RWPE2 (cell line): ENCODE data around the gene SEC23IP.

Source experiments
- ATAC-seq: fragments of 200-7000 bp; cut with Tn5 transposase; 3 replicates; pipeline ENCODE4 v1.9.1; 2021; ENCODE audit warnings: low read depth
- DNase-seq: peaks from one replicate; pipeline ENCODE4 v3.0.0-alpha.2; 2020; ENCODE audit warnings: low spot score
- H3K27ac ChIP-seq: fragments of 450-650 bp; 2 replicates; pipeline ENCODE4 v1.5.1; 2017; ENCODE audit warnings: mild to moderate bottlenecking; ENCODE audit not compliant: poor library complexity, severe bottlenecking
- H3K27me3 ChIP-seq: fragments of 250-450 bp; sonication (Bioruptor Pico); 2 replicates; pipeline ENCODE4 v1.5.1; 2021; ENCODE audit warnings: mild to moderate bottlenecking, moderate library complexity; ENCODE audit not compliant: insufficient read depth, poor library complexity, severe bottlenecking
- H3K36me3 ChIP-seq: fragments of 250-450 bp; sonication (Bioruptor Pico); 2 replicates; pipeline ENCODE4 v1.5.1; 2020; ENCODE audit warnings: low read depth, mild to moderate bottlenecking, moderate library complexity
- H3K4me1 ChIP-seq: fragments of 250-450 bp; sonication (Bioruptor Pico); 2 replicates; pipeline ENCODE4 v1.5.1; 2021; ENCODE audit warnings: mild to moderate bottlenecking, moderate library complexity; ENCODE audit not compliant: insufficient read depth, poor library complexity, severe bottlenecking
- H3K4me3 ChIP-seq: fragments of 250-450 bp; sonication (Bioruptor Pico); 2 replicates; pipeline ENCODE4 v1.5.1; 2021; ENCODE audit warnings: mild to moderate bottlenecking, moderate library complexity; ENCODE audit not compliant: severe bottlenecking
- H3K9me3 ChIP-seq: fragments of 250-450 bp; sonication (Bioruptor Pico); 2 replicates; pipeline ENCODE4 v1.5.1; 2021; ENCODE audit warnings: mild to moderate bottlenecking, moderate library complexity; ENCODE audit not compliant: severe bottlenecking
- TF ChIP-seq, protein P1 (sequence below): fragments of 450-650 bp; IDR thresholded peaks from one replicate; pipeline ENCODE4 v1.5.1; 2017; ENCODE audit warnings: mild to moderate bottlenecking, moderate library complexity; ENCODE audit not compliant: poor library complexity, severe bottlenecking

Gene SEC23IP

DNA sequence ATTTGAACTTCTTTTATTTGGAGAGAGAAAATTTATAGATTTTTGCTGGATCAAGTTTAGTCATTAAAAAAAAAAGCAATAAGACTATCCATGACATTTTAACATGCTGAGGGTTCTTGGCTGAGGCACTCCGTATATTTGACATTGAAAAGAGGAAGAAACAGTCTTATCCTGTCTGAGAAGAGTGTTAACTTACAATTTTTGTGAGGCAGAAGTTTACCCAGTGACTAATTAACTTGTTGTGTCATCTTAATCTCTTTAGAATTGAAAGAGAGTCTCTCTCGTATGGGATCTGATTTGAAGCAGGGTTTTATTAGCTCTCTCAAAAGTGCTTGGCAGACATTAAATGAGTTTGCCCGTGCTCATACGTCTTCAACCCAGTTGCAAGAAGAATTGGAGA is 39.3 kb downstream of the SEC23IP start:
- no peak overlapping the region for H3K27ac ChIP-seq
- no peak overlapping the region for H3K4me3 ChIP-seq
- no peak for DNase-seq
- no peaks in the 10 kb centered on the region for H3K27me3 ChIP-seq
- no peak for ATAC-seq
- no peaks in the 10 kb centered on the region for H3K4me1 ChIP-seq
- H3K9me3 ChIP-seq, result no peaks in the 10 kb centered on the region
- TF ChIP-seq, protein P1, sequence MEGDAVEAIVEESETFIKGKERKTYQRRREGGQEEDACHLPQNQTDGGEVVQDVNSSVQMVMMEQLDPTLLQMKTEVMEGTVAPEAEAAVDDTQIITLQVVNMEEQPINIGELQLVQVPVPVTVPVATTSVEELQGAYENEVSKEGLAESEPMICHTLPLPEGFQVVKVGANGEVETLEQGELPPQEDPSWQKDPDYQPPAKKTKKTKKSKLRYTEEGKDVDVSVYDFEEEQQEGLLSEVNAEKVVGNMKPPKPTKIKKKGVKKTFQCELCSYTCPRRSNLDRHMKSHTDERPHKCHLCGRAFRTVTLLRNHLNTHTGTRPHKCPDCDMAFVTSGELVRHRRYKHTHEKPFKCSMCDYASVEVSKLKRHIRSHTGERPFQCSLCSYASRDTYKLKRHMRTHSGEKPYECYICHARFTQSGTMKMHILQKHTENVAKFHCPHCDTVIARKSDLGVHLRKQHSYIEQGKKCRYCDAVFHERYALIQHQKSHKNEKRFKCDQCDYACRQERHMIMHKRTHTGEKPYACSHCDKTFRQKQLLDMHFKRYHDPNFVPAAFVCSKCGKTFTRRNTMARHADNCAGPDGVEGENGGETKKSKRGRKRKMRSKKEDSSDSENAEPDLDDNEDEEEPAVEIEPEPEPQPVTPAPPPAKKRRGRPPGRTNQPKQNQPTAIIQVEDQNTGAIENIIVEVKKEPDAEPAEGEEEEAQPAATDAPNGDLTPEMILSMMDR, result no peak
- peaks cover 91% of the 10 kb centered on the region for H3K36me3 ChIP-seq

DNA sequence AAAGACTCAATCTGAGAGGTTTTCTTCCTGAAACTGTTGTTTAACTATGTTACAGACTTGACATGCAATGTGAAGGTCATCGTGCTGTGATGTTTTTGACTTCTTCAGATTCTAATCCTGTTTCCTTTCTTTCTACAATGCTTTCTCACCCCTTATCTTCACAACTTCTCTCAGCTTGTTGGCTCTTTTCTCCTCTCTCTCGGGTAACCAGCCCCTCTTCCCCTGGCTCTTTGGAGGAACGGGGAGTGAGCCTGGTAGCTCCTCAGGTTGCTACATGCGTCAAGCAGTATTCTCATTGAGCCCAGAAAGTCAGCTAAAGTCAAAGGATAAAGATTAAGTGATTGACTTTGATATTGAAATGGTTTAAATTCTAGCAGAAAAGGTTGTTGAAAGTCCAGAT is 40.1 kb downstream of the SEC23IP start:
- TF ChIP-seq, protein P1, result no peak
- Histone ChIP-seq H3K9me3 (no peaks in the 10 kb centered on the region), H3K27me3 (no peaks in the 10 kb centered on the region), H3K27ac (no peak overlapping the region), H3K36me3 (peaks cover 84% of the 10 kb centered on the region), H3K4me3 (no peak overlapping the region), H3K4me1 (no peaks in the 10 kb centered on the region)
- ATAC-seq (no peak), DNase-seq (no peak)

DNA sequence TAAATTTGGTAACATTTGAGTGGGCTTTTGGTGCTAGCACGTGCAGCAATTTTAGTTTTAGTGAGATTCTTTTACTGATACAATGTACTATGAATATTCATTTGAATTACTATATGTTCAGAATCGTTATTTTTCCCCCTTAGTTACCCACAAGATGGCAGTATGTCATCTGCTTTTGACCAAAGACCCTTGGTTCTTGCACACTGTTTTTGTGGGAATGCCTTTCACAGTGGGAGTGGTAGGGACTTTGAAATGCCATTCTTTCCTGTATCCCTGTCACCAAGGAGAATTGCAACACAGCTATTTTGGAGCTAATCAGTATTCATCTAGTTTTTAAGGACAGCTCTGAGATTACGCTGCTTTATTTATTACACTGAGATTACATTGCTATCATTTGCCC is 40.6 kb downstream of the SEC23IP start:
- H3K36me3 ChIP-seq, result peaks cover 84% of the 10 kb centered on the region
- ATAC-seq, result no peak

DNA sequence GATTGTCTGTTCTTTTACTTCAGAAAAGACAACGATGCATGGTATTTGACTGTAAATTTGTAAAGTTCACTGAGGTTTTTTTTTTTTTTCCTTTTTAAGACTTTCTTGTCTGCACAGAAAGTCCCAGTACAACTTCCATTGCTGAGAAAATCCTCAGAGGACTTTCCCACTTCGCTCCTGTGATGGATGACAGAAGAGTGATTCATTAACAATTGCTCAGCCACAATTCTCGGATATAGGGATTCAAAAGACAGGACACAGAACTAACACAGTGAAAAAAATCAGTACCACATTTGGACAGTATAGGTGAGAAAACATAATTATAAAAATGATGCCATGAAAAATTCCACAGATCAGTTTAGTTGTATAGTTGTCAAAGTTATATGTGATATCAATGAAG is 48.0 kb downstream of the SEC23IP start:
- no peaks in the 10 kb centered on the region for H3K9me3 ChIP-seq
- H3K4me1 ChIP-seq, result no peaks in the 10 kb centered on the region
- TF ChIP-seq, protein P1, result no peak
- peaks cover 55% of the 10 kb centered on the region for H3K36me3 ChIP-seq
- no peak overlapping the region for H3K4me3 ChIP-seq
- no peak overlapping the region for H3K27ac ChIP-seq
- ATAC-seq (peak; percentile 35; the same call in 2 of the 3 replicates), DNase-seq (no peak)
- no peaks in the 10 kb centered on the region for H3K27me3 ChIP-seq

More for the DNA sequence above, 40.6 kb downstream of the SEC23IP start:
- TF ChIP-seq, protein P1, result peak; percentile 42
- H3K27me3 ChIP-seq, result no peaks in the 10 kb centered on the region
- H3K9me3 ChIP-seq, result no peaks in the 10 kb centered on the region
- H3K4me3 ChIP-seq, result no peak overlapping the region
- no peak overlapping the region for H3K27ac ChIP-seq
- H3K4me1 ChIP-seq, result no peaks in the 10 kb centered on the region
- DNase-seq, result no peak

DNA sequence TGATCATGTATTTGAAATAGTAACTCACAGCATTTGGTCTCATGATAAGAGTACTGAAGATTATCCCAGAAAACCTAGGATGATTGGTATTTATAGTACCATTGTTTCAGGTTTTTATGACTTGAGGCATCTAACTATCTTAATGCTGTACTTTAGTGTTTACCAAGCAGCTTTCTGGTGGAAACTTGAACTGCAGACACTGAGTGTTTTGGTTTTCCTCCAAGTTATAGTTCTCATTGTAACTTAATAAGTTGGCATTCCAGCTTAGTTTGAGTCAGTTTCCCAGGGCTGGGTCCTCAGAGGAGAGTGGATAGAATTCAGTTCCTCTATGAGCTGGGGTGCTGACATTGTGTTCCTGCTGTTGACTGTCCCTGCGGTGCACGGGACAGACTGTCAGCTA is 50.4 kb downstream of the SEC23IP start:
- no peaks in the 10 kb centered on the region for H3K9me3 ChIP-seq
- H3K4me3 ChIP-seq, result no peak overlapping the region
- H3K27ac ChIP-seq, result no peak overlapping the region
- H3K36me3 ChIP-seq, result peaks cover 39% of the 10 kb centered on the region
- DNase-seq (no peak), ATAC-seq (no peak)
- no peaks in the 10 kb centered on the region for H3K27me3 ChIP-seq
- H3K4me1 ChIP-seq, result no peaks in the 10 kb centered on the region
- TF ChIP-seq, protein P1, result no peak
